ENCODE measurements around the gene TFDP2.
"Not testable (repeated sequence)": the region's sequence is repeated elsewhere in the genome, so short reads cannot be mapped to it uniquely, and the experiment has no call there.

The TFDP2 gene

DNA sequence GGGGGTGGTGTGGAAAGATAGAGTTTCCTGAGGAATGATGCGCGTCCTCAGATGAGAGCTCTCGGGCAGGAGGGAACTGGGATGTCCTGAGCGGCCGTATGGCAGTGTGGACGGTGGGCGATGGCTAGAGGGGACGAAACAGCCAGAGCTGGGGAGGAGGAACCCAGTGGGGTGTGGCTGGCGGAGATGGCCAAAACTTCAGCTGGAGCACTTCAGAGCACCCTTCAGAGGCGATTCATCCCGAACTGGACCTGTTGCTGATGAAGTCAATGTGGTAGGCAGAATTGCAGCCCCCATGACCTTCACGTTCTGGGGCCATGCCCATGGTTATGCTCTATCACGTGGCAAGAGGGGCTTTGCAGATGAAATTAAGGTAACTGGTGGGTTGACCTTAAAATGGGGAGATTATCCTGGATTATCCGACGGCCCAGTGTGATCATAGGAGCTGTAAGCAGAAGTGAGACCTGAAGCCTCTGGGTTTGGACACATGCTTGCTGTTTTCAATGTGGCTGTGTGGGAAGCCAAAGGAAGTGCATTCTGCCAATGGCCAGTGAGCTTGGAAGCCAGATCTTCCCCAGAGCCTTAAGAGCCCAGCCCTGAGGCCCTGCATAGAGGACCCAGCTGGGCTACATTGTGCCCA lies 220.6 kb downstream of the TFDP2 start:
- DNase-seq (ENCODE audit: low read depth in 2 of 2), result no peak

DNA sequence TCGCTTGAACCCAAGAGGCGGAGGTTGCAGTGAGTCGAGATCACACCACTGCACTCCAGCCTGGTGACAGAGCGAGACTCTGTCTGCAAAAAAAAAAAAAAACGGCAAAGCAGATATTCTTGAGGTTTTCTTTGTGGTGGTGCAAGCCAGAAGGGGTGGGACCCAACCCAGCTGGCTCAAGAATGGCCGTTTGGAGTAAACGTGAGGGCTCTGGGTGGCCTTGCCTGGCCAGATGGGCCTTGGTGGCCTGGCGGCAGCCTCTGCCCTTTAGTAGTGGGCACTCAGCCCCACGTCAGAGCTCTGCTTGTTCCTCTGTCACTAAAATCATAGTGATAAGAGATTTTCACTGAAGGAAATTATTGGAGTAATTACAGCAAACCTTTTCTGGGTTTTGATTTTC lies 222.4 kb downstream of the TFDP2 start:
- DNase-seq (ENCODE audit: low read depth in 2 of 2), result no peak

DNA sequence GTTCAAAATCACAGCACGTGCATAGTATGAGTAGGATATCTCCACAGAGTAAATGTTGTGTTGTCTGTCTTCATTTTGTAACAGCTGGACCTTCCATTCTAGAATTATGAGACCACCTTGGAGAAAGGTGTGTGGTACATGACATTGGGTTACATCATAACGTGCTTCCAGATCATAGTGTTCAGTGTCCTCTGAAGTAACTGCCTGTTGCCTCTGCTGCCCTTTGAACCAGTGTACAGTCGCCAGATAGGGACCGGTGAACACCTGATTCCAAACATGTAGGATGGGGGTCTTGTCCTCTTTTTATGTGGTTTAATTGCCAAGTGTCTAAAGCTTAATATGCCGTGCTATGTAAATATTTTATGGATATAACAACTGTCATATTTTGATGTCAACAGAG lies 223.7 kb downstream of the TFDP2 start:
- not testable (repeated sequence) for DNase-seq (ENCODE audit: low read depth in 2 of 2)

DNA sequence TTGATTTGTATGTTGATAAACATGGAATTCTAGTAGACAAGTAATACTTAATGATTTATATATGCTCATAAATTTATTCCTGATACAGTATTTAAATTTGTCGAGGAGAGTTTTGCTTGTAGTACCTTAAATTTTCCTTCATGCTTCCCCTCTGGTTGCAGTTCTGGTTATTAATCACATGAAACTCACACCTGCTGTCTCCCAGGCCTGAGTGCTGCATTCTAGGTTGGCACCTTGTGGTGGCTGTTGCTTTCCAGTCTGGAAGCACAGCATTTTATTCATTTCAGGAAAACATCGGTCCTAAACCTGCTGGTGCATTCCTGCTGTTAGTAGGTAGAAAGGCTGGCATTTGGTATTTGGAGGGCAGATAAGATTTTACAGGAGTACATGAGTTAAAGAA lies 228.0 kb downstream of the TFDP2 start:
- DNase-seq (ENCODE audit: low read depth in 2 of 2), result no peak

DNA sequence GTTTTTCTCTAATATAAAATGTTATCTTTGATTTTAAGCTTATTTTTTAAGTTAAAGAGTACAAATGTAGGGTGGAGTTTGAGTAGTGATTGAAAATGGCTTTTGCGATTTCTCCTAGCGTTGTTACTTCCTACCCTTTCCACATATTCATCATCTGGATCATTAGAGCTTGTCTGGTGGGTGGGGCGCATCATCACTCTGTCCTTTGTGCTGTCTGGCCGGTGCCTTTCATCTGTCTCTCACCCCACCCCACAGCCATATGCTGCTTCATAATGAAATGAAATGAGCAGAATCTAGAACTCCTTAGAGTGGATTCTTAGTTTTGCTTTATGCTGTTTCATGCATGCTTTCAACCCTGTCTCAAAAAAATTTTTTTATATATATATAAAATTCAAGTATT lies 228.6 kb downstream of the TFDP2 start:
- no peak for DNase-seq (ENCODE audit: low read depth in 2 of 2)

DNA sequence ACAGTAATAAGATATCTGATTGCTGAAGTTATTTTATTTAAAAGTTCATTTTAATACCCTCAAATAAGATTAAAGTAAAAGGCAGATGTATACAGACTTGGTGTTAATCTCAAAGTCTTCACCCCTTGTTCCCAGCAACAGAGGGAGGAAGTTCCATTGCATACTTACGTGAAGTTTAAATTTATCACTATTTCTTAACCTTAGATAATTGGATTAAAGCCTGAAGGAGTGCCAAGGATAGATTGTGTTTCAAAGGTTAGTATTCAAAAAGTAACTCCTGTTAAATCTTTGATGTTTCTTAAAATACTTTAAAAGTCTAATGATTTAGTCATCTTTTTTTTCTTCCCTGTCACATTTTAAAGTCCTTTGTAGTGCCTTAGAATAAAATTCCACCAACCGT lies 233.6 kb downstream of the TFDP2 start:
- DNase-seq (ENCODE audit: low read depth in 2 of 2), result no peak

DNA sequence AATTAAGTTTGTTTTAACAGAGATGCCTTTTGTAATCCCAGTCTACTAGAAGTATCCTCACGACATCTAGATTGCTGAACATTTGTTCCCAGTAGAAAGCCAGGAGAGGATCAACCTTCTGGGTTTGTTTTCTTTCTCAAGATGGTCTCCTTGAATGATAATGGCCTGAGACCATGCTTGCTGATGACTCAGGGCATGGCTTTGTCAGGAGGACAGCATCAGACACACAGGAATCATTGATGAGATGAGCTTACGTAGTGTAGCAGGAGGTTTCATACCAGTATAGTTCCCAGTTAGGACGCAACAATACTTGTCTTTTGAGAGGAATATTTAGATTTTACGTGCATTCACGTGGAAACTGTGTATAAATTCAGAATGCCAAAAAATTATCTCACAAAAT lies 234.3 kb downstream of the TFDP2 start:
- DNase-seq (ENCODE audit: low read depth in 2 of 2), result no peak

DNA sequence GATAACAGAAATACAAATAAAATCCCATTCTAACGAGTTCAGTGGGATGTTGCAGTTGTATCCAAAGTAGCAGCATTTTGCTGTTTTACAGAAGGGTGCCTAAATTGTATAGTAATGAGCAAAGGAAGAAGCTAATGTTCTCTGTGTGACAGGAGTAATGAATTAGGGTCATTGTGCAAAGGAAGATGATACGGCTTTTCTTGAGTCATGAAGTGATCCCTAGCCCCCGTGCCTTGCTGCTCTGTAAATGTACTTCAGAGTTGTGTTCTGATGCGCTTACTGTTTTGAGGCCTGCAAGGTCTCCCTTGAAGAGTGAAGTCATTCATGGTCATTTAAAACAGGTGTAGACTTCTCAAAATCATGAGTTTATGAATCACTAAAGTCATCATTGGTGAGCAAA lies 235.0 kb downstream of the TFDP2 start:
- no peak for DNase-seq (ENCODE audit: low read depth in 2 of 2)

DNA sequence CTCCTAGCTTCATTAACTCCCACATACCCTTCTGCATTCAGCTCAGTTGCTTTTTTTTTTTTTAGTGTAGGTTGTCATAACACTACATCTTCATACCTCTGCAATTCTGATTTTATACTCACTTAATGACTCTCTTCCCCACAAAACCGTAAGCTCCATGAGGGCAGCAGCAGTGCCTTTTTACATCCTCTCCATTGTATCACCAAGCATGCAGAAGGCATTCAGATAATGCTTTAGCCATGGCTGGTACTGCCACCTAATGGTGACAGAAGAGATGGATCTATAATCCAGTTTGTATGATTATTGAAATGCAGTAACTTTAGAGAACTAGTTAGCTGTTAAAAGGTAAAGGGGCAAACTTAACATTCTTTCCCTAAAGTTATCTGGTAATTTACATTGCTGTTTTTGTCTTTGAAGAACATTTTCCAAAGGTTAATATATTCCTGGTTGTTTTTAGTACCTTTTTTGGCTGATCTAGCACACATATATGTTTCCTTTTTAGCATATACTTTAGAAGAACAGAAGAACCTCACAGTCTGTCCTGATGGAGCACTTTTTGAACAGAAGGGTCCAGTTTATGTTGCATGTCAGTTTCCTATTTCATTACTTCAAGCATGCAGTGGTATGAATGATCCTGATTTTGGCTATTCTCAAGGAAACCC lies 236.1 kb downstream of the TFDP2 start:
- peak in 1 of 2 experiments; percentile 11 for DNase-seq (ENCODE audit: low read depth in 2 of 2)

DNA sequence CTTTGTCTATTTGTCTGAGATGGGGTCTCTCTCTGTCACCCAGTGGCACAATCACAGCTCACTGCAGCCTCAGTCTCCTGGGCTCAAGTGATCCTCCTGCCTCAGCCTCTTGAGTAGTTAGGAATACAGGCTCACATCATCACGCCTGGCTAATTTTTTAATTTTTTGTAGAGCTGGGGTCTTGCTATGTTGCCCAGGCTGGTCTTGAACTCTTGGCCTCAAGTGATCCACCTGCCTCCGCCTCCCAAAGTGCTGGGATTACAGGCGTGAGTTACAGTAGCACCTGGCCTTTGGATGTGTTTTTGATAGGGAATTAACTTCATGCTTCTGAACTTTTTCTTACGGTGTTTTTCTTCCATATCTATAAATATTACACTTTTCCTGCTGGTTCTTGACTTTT lies 239.4 kb downstream of the TFDP2 start:
- DNase-seq (ENCODE audit: low read depth in 2 of 2), result not testable (repeated sequence)

DNA sequence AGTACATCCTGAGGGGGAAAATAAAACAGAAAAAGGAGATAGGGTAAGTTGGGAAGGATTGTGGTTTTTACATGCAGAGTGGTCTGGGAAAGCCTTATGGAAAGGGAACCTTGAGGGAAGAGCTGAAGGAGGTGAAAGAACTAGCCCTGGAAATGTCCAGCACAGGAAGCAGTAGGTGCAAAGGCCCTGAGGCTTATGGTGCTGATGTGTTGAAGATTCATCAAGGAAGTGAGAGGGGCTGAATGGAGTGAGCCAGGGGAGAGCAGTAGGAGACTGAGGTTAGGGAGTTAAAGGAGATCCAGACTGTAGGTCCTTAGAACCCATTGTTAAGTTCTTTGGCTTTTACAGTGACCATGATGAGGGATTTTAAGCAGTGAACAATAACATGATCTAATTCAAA lies 239.9 kb downstream of the TFDP2 start:
- no peak for DNase-seq (ENCODE audit: low read depth in 2 of 2)

DNA sequence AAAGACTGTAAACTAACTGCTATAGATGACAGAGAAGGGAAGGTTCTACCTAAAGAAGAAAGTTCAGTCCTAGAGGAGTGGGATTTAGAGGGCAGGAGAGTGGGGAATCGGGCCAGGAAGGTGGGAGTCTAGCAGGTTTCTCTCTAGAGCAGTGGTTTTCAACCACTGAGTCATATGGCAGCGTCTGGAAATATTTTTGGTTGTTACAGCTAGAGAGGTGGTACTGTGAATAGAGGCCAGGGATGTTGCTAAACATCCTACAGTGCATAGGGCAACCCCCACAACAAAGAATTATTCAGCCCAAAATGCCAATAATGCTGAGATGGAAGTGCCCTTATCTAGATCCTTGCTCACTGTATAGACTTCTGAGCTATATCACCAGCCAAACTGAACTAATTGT lies 244.2 kb downstream of the TFDP2 start:
- no peak for DNase-seq (ENCODE audit: low read depth in 2 of 2)

DNA sequence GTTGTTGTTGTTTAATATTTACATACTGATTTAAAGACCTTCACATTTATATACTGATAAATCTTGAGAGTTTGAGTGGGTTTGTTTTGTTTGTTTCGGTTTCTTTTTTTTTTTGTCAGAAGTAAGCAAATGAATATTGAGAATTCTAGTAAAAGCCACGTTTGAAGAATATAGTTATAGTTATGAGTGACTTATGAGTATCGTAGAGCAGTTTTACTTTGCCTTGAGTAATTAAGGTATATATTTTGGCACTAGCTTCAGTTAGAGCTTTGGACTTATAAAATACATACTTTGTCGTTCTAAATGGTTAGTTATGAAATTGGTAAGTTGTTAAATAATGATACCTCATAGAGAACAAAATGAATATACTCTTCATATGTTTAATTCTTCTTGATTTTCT lies 245.1 kb downstream of the TFDP2 start:
- no peak for DNase-seq (ENCODE audit: low read depth in 2 of 2)

DNA sequence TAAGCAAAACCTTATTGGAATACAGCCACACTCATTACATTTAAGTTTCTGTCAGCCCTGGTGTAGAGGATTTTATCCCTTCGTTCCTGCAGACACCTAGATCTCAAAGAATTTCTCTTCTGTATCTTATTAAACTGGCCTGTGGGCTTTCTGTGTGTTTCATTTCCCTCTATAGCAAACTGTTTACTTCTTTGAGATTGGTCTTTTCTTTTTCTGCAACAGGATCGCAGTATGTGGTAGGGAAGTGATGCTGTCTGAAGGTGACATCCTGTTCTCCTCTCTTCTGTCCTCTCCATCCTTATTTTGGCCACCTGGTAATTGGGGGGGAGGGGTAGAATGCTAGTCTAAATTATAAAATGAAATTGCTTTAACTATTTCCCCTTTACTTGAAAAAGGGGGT lies 247.4 kb downstream of the TFDP2 start:
- DNase-seq (ENCODE audit: low read depth in 2 of 2), result no peak

DNA sequence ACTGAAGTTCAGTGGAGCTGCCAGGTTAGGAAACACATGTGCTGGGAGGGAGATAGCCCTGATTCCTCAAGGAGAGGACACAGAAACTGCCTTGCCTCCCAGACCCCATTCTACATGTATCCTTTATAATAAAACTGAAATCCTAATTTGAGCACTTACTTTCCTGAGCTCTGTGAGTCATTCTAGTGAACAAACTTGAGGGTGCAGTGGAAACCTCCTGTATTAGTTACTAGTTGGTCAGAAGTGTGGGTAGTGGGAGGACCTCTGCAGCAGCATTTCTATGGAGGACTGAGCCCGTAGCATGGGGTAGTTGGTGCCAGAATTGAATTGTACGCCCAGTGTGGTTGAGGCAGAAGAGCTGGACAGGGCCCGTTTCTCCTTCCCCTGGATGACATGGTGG lies 249.0 kb downstream of the TFDP2 start:
- DNase-seq (ENCODE audit: low read depth in 2 of 2), result no peak

DNA sequence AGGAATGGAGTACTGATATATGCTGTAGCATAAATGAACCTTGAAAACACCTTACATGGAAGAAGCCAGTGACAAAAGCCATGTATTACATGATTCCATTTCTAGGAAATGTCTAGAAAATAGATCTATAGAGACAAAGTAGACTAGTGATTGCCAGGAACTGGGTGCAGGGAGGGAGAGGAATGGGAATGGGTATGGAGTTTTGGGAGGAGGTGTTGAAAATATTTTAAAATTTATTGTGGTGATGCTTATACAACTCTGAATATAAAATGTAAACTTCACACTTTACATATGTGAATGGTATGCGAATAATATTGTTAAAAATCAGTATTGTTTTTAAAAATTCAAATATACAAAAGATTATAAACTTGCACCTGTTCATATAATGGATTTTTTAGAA lies 250.4 kb downstream of the TFDP2 start:
- no peak for DNase-seq (ENCODE audit: low read depth in 2 of 2)

DNA sequence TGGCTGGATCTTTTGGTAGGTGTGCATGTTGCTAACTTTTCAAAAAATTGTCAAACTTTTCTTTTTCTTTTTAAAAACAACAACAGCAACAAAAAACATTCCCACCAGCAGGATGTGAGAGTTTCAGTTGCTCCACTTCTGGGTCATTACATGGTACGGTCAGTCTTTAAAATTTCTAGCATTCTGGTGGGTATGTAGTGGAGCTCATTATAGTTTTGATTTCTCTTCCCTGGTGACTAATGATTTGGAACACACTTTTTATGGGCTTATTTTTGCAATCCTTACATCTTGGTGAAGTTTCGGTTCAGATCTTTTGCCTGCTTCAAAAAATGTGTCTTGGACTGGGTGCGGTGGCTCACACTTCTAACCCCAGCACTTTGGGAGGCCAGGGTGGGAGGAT lies 253.6 kb downstream of the TFDP2 start:
- no peak for DNase-seq (ENCODE audit: low read depth in 2 of 2)

DNA sequence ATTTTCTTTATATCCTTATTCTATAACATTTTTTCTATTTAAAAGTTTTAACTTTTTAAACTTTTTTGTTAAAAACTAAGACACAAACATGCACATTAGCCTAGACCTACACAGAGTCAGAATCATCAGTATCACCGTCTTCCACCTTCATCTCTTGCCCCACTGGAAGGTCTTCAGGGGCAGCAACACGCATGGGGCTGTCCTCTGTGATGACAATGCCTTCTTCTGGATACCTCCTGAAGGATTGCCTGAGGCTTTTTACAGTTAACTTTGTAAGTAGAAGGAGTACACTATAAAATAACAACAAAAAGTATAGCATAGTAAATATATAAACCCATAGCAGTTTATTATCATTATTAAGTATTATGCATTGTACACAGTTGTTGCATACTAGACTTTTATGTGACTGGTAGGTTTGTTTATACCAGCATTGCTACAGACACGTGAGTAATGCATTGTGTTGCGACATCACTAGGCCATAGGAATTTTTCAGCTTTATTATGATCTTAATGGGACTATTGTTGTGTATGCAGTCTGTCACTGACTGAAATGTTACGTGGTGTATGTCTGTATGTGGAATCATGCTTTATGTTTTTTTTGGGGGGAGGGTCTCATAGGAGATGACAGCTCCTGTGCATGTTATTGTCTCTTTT lies 254.7 kb downstream of the TFDP2 start:
- DNase-seq (ENCODE audit: low read depth in 2 of 2), result peak; percentile 55 to 63
